ENCODE data around the gene PLXNA2. TPM values are rescaled to one million over a fixed set of nuclear protein-coding genes. Genes with fewer than 3 reads are reported as not detected.

The PLXNA2 gene
- total and polyA plus RNA-seq, 2 of the 13 experiments (the other 11 are each of a cell fraction or from before 2014, with no cell fraction given): 1.1 to 2.1 TPM

GRCh38 chr1:208254376-208254775 is 10.2 kb upstream of the PLXNA2 start:
- intact Hi-C loops (cut with micrococcal nuclease; ENCODE audit: unreplicated experiment): no loop called here
- H3K4me1 ChIP-seq (ENCODE audit: insufficient read depth, low read length): peaks cover 30% of the 10 kb centered on the region
- in situ Hi-C loops (cut with HindIII; ENCODE audit: extremely low pct_ligation_motif_present, low pct_unique_long_range_greater_than_20kb): no loop called here
- H2AFZ ChIP-seq (ENCODE audit: low read length): no peak overlapping the region
- FAIRE-seq: no peak
- H3K9ac ChIP-seq (ENCODE audit: insufficient read depth, low read depth, low read length): no peak overlapping the region
- no peaks in the 10 kb centered on the region for H3K79me2 ChIP-seq (ENCODE audit: insufficient read depth, low read length)
- 4% methylated on average over 1 of the region's 1 CpG for WGBS (ENCODE audit: low lambda C conversion rate)
- no peaks in the 10 kb centered on the region for H4K20me1 ChIP-seq (ENCODE audit: insufficient read depth, low read length)
- peaks cover 0 to 8% of the 10 kb centered on the region in 2 experiments; a peak in 2 of 5 replicates for H3K27me3 ChIP-seq (ENCODE audit: control insufficient read depth in 1 of 2, insufficient read depth in 2 of 2, low read length in 2 of 2)
- no peak for DNase-seq (ENCODE audit: low spot score)
- no peak overlapping the region for H3K27ac ChIP-seq (ENCODE audit: extremely low read length, insufficient read depth, low read length)
- no TSS peak for BruUV-seq (replicated peaks)
- no peak for TF ChIP-seq ZNF567 (CRISPR knock-in tag; IDR thresholded peaks at IDR 0.05; ENCODE audit: borderline replicate concordance)
- TF ChIP-seq, protein P1, sequence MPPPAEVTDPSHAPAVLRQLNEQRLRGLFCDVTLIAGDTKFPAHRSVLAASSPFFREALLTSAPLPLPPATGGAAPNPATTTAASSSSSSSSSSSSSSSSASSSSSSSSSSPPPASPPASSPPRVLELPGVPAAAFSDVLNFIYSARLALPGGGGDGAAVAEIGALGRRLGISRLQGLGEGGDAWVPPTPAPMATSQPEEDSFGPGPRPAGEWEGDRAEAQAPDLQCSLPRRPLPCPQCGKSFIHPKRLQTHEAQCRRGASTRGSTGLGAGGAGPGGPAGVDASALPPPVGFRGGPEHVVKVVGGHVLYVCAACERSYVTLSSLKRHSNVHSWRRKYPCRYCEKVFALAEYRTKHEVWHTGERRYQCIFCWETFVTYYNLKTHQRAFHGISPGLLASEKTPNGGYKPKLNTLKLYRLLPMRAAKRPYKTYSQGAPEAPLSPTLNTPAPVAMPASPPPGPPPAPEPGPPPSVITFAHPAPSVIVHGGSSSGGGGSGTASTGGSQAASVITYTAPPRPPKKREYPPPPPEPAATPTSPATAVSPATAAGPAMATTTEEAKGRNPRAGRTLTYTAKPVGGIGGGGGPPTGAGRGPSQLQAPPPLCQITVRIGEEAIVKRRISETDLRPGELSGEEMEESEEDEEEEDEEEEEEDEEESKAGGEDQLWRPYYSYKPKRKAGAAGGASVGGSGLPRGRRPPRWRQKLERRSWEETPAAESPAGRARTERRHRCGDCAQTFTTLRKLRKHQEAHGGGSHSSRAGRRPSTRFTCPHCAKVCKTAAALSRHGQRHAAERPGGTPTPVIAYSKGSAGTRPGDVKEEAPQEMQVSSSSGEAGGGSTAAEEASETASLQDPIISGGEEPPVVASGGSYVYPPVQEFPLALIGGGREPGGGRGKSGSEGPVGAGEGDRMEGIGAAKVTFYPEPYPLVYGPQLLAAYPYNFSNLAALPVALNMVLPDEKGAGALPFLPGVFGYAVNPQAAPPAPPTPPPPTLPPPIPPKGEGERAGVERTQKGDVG (CRISPR knock-in tag; IDR thresholded peaks at IDR 0.05; ENCODE audit: borderline replicate concordance): no peak
- no peak for TF ChIP-seq GPN1 (CRISPR knock-in tag; IDR thresholded peaks at IDR 0.05; ENCODE audit: borderline replicate concordance)
- ChIA-PET CTCF (ENCODE audit: low intra/inter-chr PET ratio, low total read pairs) (no interaction called here), POLR2A (no interaction called here)
- ATAC-seq: no peak
- no peak overlapping the region for H3K4me3 ChIP-seq (replicated peaks in 1 of 3; ENCODE audit: insufficient read depth in 1 of 3, low read depth in 2 of 3, low read length in 3 of 3)
- no peak overlapping the region for H3K4me2 ChIP-seq (ENCODE audit: low read depth, low read length)
- H3K36me3 ChIP-seq (replicated peaks in 1 of 2; ENCODE audit: control insufficient read depth in 1 of 2, insufficient read depth in 2 of 2, low read length in 2 of 2): no peaks in the 10 kb centered on the region
- no peaks in the 10 kb centered on the region for H3K9me3 ChIP-seq (ENCODE audit: low read length)

DNA sequence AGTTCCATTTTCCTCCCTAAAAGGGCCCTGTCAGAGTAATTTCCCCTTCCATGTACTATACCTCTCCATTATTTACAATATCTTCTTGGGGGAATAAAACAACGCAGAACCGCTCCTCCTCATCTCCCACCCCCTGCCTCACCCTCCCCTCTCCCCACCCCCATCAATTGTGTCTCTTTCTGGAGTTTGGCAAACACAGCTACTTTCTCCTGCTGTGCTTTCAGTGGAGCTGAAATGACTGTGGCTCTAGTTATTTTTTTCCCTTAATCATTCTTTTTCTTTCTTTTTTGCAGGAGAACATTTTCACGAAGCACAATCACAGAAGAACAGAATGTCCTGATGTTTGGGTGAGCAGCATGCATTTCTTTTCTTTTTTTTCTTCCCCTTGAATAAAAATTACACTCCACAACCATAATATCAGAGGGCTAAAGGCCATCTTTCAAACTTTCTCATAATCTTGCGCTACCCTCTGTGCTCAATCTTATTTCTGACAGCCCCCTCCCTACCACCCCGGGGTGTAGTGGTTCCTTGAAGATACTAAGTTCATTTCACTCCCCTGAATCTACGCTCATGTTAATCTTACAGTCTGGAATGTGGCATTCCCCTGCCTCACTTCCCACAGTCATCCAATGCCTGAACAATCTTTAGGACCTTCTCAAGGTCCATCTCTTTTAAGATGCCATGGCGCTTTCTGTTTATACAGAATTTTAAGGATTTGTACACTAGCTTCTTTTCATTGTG is 8.8 kb upstream of the PLXNA2 start:
- Histone ChIP-seq H3K4me1 (ENCODE audit: insufficient read depth, low read length) (peaks cover 44% of the 10 kb centered on the region), H3K27me3 (ENCODE audit: control insufficient read depth in 1 of 2, insufficient read depth in 2 of 2, low read length in 2 of 2) (peaks cover 0 to 12% of the 10 kb centered on the region in 2 experiments; a peak in 2 of 5 replicates), H3K36me3 (replicated peaks in 1 of 2; ENCODE audit: control insufficient read depth in 1 of 2, insufficient read depth in 2 of 2, low read length in 2 of 2) (no peaks in the 10 kb centered on the region), H3K9me3 (ENCODE audit: low read length) (no peaks in the 10 kb centered on the region), H3K27ac (ENCODE audit: extremely low read length, insufficient read depth, low read length) (no peak overlapping the region), H3K79me2 (ENCODE audit: insufficient read depth, low read length) (no peaks in the 10 kb centered on the region), H3K9ac (ENCODE audit: insufficient read depth, low read depth, low read length) (no peak overlapping the region), H3K4me2 (ENCODE audit: low read depth, low read length) (peak overlapping the region; percentile 60), H4K20me1 (ENCODE audit: insufficient read depth, low read length) (no peaks in the 10 kb centered on the region), H2AFZ (ENCODE audit: low read length) (no peak overlapping the region), H3K4me3 (replicated peaks in 1 of 3; ENCODE audit: insufficient read depth in 1 of 3, low read depth in 2 of 3, low read length in 3 of 3) (0 out of 6 replicates have a peak overlapping the region, but pooled peaks of 1 of the 3 experiments have one; percentile 22)
- no peak for TF ChIP-seq ZNF549 (CRISPR knock-in tag; IDR thresholded peaks at IDR 0.05)
- TF ChIP-seq ZNF619 (CRISPR knock-in tag; IDR thresholded peaks at IDR 0.05): no peak
- TF ChIP-seq ZBTB2 (CRISPR knock-in tag; IDR thresholded peaks at IDR 0.05; ENCODE audit: low read depth): no peak
- TF ChIP-seq ZC3H13 (CRISPR knock-in tag; IDR thresholded peaks at IDR 0.05): no peak
- intact Hi-C loops (cut with micrococcal nuclease; ENCODE audit: unreplicated experiment) (no loop called here), in situ Hi-C loops (cut with HindIII; ENCODE audit: extremely low pct_ligation_motif_present, low pct_unique_long_range_greater_than_20kb) (no loop called here)
- CTCF ChIA-PET (ENCODE audit: low intra/inter-chr PET ratio, low total read pairs): no interaction called here
- POLR2A ChIA-PET: no interaction called here
- BruUV-seq (replicated peaks): no TSS peak
- FAIRE-seq (no peak), ATAC-seq (no peak), DNase-seq (ENCODE audit: low spot score) (no peak)
- 35% methylated on average over 7 of the region's 7 CpGs for WGBS (ENCODE audit: low lambda C conversion rate)

Data from HepG2 (cell line).